BLaER1 treated with 17β-estradiol and CSF1 and Interleukin-3, amounts not matched to agents 10 nM and 100 nM (cell line): Measurements from ENCODE around the gene VTI1A.

ENCODE experiments used
- H3K27ac ChIP-seq, 11 experiments: shearing (Covaris generic); formaldehyde crosslinking; 2 replicates each; pipeline ENCODE4 v1.8.1; 2022
- H3K27me3 ChIP-seq, 11 experiments: shearing (Covaris generic); formaldehyde crosslinking; 2 replicates each; pipeline ENCODE4 v1.8.1; 2022
- H3K36me3 ChIP-seq, 11 experiments: shearing (Covaris generic); formaldehyde crosslinking; 2 replicates each; pipeline ENCODE4 v1.8.1; 2022
- H3K4me1 ChIP-seq, 10 experiments: shearing (Covaris generic); formaldehyde crosslinking; 2 replicates each; pipeline ENCODE4 v1.8.1; 2022
- H3K4me2 ChIP-seq, 11 experiments: shearing (Covaris generic); formaldehyde crosslinking; 2 replicates each; pipeline ENCODE4 v1.8.1; 2022
- H3K4me3 ChIP-seq, 10 experiments: shearing (Covaris generic); formaldehyde crosslinking; 2 replicates each; pipeline ENCODE4 v1.8.1; 2022
- H3K9ac ChIP-seq, 11 experiments: shearing (Covaris generic); formaldehyde crosslinking; 2 replicates each; pipeline ENCODE4 v1.8.1; 2022
- H3K9me3 ChIP-seq, 11 experiments: shearing (Covaris generic); formaldehyde crosslinking; replicated peaks in 1 of 11; 2 replicates each; pipeline ENCODE4 v1.8.1; 2022
- H4K20me1 ChIP-seq, 11 experiments: shearing (Covaris generic); formaldehyde crosslinking; 2 replicates each; pipeline ENCODE4 v1.8.1; 2022
- Cebpa-rat ChIP-seq, 11 experiments: shearing (Covaris generic); IDR thresholded peaks; 2 replicates each; pipeline ENCODE4 v1.8.1; 2022

VTI1A gene

GRCh38 chr10:112618814-112619213 lies 171.8 kb downstream of the VTI1A start:
- H3K36me3 ChIP-seq: peaks cover 0 to 43% (median 12%) of the 10 kb centered on the region in 11 experiments; a peak in 13 of 22 replicates
- peaks cover 0 to 5% (median 0%) of the 10 kb centered on the region in 11 experiments; a peak in 1 of 22 replicates for H4K20me1 ChIP-seq

GRCh38 chr10:112619556-112619955 lies 172.5 kb downstream of the VTI1A start:
- no peak for TF ChIP-seq Cebpa-rat (IDR thresholded peaks at IDR 0.05)
- peaks cover 0 to 43% (median 12%) of the 10 kb centered on the region in 11 experiments; a peak in 13 of 22 replicates for H3K36me3 ChIP-seq
- no peak overlapping the region for H3K9ac ChIP-seq

More at GRCh38 chr10:112618814-112619213, 171.8 kb downstream of the VTI1A start:
- Histone ChIP-seq H3K27me3 (no peaks in the 10 kb centered on the region), H3K27ac (no peak overlapping the region), H3K9me3 (peaks cover 18 to 29% (median 24%) of the 10 kb centered on the region in 11 experiments), H3K4me1 (no peaks in the 10 kb centered on the region), H3K4me3 (no peak overlapping the region), H3K9ac (no peak overlapping the region), H3K4me2 (no peak overlapping the region)
- TF ChIP-seq Cebpa-rat (IDR thresholded peaks at IDR 0.05): no peak

GRCh38 chr10:112622786-112623185 lies 175.8 kb downstream of the VTI1A start:
- H3K4me1 ChIP-seq: no peaks in the 10 kb centered on the region
- peaks cover 0 to 5% (median 0%) of the 10 kb centered on the region in 11 experiments; a peak in 1 of 22 replicates for H4K20me1 ChIP-seq
- H3K36me3 ChIP-seq: peaks cover 0 to 19% (median 0%) of the 10 kb centered on the region in 11 experiments; a peak in 4 of 22 replicates
- no peak for TF ChIP-seq Cebpa-rat (IDR thresholded peaks at IDR 0.05)
- no peak overlapping the region for H3K4me3 ChIP-seq
- H3K27me3 ChIP-seq: no peaks in the 10 kb centered on the region
- no peak overlapping the region for H3K27ac ChIP-seq
- H3K9me3 ChIP-seq: no peaks in the 10 kb centered on the region
- no peak overlapping the region for H3K9ac ChIP-seq
- H3K4me2 ChIP-seq: no peak overlapping the region

More at GRCh38 chr10:112619556-112619955, 172.5 kb downstream of the VTI1A start:
- no peak overlapping the region for H3K27ac ChIP-seq
- no peak overlapping the region for H3K4me2 ChIP-seq
- H3K4me3 ChIP-seq: no peak overlapping the region
- no peaks in the 10 kb centered on the region for H3K4me1 ChIP-seq
- no peaks in the 10 kb centered on the region for H3K27me3 ChIP-seq
- peaks cover 18 to 26% (median 24%) of the 10 kb centered on the region in 11 experiments for H3K9me3 ChIP-seq
- H4K20me1 ChIP-seq: peaks cover 0 to 5% (median 0%) of the 10 kb centered on the region in 11 experiments; a peak in 1 of 22 replicates

- Histone ChIP-seq H4K20me1 (peaks cover 0 to 5% (median 0%) of the 10 kb centered on the region in 11 experiments; a peak in 2 of 22 replicates), H3K27me3 (no peaks in the 10 kb centered on the region), H3K4me3 (no peak overlapping the region), H3K27ac (no peak overlapping the region), H3K36me3 (peaks cover 0 to 14% (median 0%) of the 10 kb centered on the region in 11 experiments; a peak in 4 of 22 replicates), H3K9ac (no peak overlapping the region), H3K4me1 (no peaks in the 10 kb centered on the region), H3K9me3 (no peaks in the 10 kb centered on the region), H3K4me2 (no peak overlapping the region)
- no peak for TF ChIP-seq Cebpa-rat (IDR thresholded peaks at IDR 0.05)
These were observed 177.6 kb downstream of the VTI1A start for GRCh38 chr10:112624546-112625048.

GRCh38 chr10:112628951-112629609 lies 182.1 kb downstream of the VTI1A start:
- no peak for TF ChIP-seq Cebpa-rat (IDR thresholded peaks at IDR 0.05)
- Histone ChIP-seq H4K20me1 (peaks cover 0 to 4% (median 0%) of the 10 kb centered on the region in 11 experiments; a peak in 1 of 22 replicates), H3K27me3 (no peaks in the 10 kb centered on the region), H3K4me3 (no peak overlapping the region), H3K9ac (no peak overlapping the region), H3K9me3 (no peaks in the 10 kb centered on the region), H3K4me2 (no peak overlapping the region), H3K27ac (no peak overlapping the region), H3K36me3 (peaks cover 0 to 21% (median 0%) of the 10 kb centered on the region in 11 experiments; a peak in 4 of 22 replicates), H3K4me1 (no peaks in the 10 kb centered on the region)

GRCh38 chr10:112631501-112632400 lies 184.7 kb downstream of the VTI1A start:
- H3K4me2 ChIP-seq: no peak overlapping the region
- no peaks in the 10 kb centered on the region for H3K27me3 ChIP-seq
- peaks cover 0 to 4% (median 0%) of the 10 kb centered on the region in 11 experiments; a peak in 1 of 22 replicates for H4K20me1 ChIP-seq
- no peak overlapping the region for H3K9ac ChIP-seq
- no peaks in the 10 kb centered on the region for H3K9me3 ChIP-seq
- peaks cover 0 to 21% (median 0%) of the 10 kb centered on the region in 11 experiments; a peak in 5 of 22 replicates for H3K36me3 ChIP-seq
- H3K27ac ChIP-seq: no peak overlapping the region
- H3K4me3 ChIP-seq: no peak overlapping the region
- H3K4me1 ChIP-seq: peaks cover 0 to 8% (median 3%) of the 10 kb centered on the region in 10 experiments; a peak in 4 of 20 replicates
- TF ChIP-seq Cebpa-rat (IDR thresholded peaks at IDR 0.05): no peak

GRCh38 chr10:112634096-112634830 lies 187.2 kb downstream of the VTI1A start:
- H3K36me3 ChIP-seq: peaks cover 0 to 21% (median 0%) of the 10 kb centered on the region in 11 experiments; a peak in 5 of 22 replicates
- H3K9me3 ChIP-seq: no peaks in the 10 kb centered on the region
- no peak overlapping the region for H3K9ac ChIP-seq
- no peak overlapping the region for H3K4me3 ChIP-seq
- H3K27me3 ChIP-seq: no peaks in the 10 kb centered on the region
- TF ChIP-seq Cebpa-rat (IDR thresholded peaks at IDR 0.05): no peak
- H3K27ac ChIP-seq: no peak overlapping the region
- H4K20me1 ChIP-seq: peaks cover 0 to 4% (median 0%) of the 10 kb centered on the region in 11 experiments; a peak in 2 of 22 replicates
- H3K4me1 ChIP-seq: peaks cover 0 to 8% (median 3%) of the 10 kb centered on the region in 10 experiments; a peak in 4 of 20 replicates
- H3K4me2 ChIP-seq: no peak overlapping the region

GRCh38 chr10:112637901-112638300 lies 190.9 kb downstream of the VTI1A start:
- Histone ChIP-seq H3K4me2 (no peak overlapping the region), H3K4me1 (peaks cover 0 to 8% (median 3%) of the 10 kb centered on the region in 10 experiments; a peak in 4 of 20 replicates), H3K4me3 (no peak overlapping the region), H3K27ac (no peak overlapping the region), H4K20me1 (peaks cover 0 to 4% (median 0%) of the 10 kb centered on the region in 11 experiments; a peak in 2 of 22 replicates), H3K9me3 (no peaks in the 10 kb centered on the region), H3K9ac (no peak overlapping the region), H3K27me3 (no peaks in the 10 kb centered on the region), H3K36me3 (peaks cover 0 to 5% (median 0%) of the 10 kb centered on the region in 11 experiments; a peak in 3 of 22 replicates)
- TF ChIP-seq Cebpa-rat (IDR thresholded peaks at IDR 0.05): no peak
